GM18526 (cell line): Measurements from ENCODE around the gene HTD2.

Source experiments
- POLR2A ChIP-seq: IDR thresholded peaks from 3 replicates; pipeline ENCODE4 v1.6.1; 2011; ENCODE audit not compliant: insufficient read length; ENCODE audit errors: extremely low read depth

HTD2 gene

DNA sequence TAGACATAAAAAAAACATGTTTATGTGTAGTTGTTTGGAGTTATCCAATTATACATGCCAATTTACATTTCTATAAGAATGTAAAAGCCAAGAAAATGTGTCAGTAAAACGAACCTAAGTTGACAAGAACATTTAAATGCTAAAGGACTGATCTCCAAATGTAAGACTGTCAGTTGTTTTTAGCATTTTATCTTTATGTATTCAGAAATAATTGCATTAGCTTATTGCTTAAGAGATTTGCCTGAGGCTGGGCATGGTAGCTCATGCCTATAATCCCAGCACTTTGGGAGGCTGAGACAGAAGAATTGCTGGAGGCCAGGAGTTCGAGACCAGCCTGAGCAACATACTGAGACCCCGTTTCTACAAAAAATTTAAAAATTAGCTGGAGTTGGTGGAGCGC, 53.3 kb downstream of the HTD2 start:
- TF ChIP-seq POLR2A: no peak

DNA sequence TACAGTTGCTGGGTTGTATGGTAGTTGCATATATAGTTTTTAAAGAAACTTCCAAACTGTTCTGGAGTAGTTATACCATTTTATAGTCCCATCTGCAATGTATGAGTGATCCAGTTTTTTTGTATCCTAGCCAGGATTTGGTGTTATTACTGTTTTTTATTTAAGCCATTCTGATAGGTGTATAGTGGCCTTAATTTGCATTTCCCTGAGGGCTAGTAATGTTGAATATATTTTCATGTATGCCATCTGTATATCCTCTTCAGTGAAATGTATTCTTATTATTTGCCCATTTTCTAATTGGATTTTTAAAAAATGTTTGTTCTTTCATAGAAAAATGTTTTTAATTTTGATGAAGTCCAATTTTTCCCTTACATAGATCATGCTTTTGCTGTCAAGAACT, 55.5 kb downstream of the HTD2 start:
- TF ChIP-seq POLR2A: no peak

DNA sequence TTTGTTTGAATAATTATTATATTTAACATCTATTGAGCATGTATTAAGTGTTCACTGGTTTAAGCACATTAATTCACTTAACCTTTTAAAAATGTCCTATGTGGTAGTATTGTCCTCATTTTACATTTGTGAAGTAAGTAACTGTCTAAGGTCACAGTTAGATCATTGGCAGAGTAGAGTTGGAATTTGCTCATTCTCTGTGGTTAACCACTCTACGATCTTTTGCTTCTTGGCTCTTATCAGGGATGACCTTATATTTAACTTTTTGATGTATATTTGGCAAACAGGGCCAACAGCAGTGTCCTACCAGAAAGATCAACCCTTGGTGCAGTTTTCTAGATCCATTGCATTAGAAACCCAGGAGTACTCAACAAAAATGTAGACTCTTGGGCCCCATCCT, 60.4 kb downstream of the HTD2 start:
- TF ChIP-seq POLR2A: no peak

DNA sequence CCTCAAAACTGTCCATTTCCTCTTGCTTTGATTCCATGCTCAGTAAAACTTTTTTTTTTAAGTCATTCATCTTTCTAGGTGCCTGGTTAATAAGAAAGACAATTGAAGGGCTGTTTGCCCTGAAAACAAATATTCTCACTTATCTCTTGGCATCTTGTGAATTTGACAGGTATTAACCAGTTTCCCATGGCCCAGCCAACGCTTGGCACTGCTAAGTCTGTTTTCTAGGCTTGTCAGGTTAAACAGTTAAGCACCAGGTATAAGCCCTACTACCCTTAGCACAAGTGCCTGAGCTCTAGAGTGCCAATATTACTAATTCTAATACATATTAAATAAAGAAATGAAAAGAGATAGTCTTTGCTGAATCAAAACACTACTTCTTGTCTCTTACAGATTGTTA, 62.7 kb downstream of the HTD2 start:
- no peak for TF ChIP-seq POLR2A
